HTERT RPE-1 (cell line): ENCODE measurements around the gene CAMK2B.

ENCODE experiments used
- in situ Hi-C: fragments of 300-500 bp; cut with MboI; formaldehyde crosslinking; loops from 4 replicates; pipeline ENCODE4 v1.14.3; 2020; ENCODE audit warnings: low sequenced_read_pairs

The CAMK2B gene

DNA sequence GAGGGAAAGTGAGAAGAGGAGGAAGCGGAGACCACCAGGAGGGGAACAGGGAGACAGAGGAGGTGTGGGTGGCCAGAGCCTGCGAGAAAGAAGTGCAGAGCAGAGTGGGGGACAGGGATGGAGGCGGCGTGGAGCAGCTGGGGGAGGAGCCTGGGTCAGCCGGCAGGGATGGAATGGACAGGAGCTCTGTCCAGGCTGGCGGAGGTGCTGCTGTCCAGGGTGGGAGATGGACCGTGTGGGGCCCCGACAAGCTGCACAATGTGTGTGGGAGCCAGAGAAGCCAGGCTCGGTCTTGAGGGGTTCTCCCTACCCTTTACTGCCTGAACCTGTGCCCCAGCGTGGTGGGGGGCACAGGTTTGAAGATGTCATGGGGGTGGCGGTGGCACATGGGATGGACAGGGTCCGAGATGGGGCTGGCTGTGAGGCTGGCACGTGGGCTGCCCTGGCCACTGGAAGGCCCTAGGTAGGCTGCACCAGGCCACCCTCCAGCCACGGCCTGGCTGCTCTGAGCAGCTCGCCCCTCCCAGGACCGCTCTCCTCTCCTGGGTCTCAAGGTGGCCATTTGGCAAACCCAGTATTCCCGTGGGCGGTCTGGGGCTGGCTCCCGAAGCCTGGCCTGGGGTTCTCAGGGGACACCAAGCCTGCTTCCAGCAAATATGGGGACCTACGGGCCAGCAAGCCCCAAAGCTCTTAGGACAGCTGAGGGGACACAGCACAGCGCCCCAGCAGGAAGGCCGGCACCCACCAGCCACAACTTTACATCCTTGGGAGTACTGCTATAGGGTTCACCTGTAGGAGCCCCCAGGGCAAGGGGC lies 92.3 kb downstream of the CAMK2B start:
- in situ Hi-C loops = no loop called here

DNA sequence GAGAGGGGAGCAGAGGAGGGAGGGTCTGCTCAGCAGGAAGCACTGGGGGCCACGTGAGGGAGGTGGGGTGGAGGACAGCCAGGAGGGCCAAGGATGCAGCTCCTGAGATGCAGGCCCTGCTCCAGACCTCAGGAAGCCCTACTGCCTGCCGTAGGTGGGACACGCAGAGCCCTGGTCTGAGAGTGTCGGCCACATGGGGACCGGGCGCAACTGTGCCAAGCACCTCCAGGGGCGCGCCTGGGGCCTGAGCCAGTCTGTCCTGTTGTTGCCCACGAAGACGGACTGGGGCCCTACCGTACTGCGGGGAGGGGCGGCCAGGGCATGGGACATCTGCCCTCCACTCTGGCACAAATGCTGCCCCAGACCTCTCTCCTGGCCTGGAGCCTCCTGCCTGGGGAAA lies 93.0 kb downstream of the CAMK2B start:
- in situ Hi-C loops = no loop called here

DNA sequence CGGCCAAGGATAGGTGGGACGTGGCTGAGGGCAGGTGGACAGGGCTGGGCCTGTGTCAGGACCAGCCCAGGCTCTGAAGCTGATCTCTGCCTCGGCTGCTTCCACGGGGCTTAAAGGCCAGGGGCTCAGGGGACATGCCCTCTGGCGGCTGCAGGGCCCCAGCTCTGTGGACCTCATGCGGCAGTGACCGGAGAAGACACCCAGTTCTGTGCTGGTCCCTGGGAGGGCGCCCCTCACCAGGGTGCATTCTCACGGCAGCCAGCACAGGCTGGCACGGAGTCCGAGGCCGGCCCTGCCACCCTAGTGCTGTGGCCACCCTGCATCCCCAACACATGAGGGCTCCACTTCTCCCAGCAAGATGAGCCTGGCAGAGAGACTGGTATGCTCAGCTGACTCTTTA lies 94.3 kb downstream of the CAMK2B start:
- in situ Hi-C loops = no loop called here

DNA sequence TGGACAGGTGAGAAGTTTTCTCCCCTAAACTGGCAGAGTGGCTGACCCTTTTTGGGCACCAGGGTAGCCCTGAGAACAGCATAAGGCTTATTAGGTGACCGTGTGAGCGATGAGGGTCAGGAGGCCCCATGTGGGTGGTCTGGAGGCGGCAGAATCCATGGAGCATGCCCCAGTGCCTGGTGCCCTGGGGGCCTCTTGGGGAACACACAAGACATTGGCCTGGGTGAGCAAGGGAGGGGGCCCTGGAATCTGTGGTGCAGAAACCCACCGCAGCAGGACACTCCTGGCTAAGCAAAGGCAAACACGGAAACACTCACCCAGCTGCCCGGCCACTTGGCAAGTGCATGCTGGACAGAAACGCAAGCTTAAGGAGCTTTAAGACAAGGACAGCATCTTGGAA lies 95.1 kb downstream of the CAMK2B start:
- in situ Hi-C loops = no loop called here

DNA sequence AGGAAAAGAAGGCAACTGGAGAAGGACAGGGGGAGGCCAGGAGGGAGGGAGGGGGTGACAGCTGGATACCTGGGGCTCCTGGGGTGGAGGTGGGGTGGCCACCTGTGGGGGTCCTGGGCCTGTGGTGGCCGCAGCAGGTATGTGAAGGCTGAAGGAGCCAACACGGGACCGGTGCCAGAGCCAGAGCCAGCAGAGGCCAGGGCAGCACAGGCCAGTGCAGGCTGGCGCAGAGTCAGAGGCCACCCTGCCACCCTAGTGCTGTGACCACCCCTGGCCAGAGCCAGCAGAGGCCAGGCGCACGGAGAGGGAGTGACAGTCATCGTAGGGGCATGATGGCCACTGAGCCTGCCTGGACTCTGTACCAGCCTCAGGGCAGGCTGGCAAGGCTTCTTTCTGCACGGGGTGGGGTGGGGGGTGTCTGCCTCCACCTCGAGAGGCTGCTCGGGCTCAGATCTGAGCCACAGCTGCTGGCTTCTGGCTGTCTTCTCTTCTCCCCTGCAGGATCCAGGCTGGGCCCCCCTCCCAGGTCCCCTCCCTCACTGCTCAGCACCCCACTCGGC lies 95.8 kb downstream of the CAMK2B start:
- in situ Hi-C loops = no loop called here

DNA sequence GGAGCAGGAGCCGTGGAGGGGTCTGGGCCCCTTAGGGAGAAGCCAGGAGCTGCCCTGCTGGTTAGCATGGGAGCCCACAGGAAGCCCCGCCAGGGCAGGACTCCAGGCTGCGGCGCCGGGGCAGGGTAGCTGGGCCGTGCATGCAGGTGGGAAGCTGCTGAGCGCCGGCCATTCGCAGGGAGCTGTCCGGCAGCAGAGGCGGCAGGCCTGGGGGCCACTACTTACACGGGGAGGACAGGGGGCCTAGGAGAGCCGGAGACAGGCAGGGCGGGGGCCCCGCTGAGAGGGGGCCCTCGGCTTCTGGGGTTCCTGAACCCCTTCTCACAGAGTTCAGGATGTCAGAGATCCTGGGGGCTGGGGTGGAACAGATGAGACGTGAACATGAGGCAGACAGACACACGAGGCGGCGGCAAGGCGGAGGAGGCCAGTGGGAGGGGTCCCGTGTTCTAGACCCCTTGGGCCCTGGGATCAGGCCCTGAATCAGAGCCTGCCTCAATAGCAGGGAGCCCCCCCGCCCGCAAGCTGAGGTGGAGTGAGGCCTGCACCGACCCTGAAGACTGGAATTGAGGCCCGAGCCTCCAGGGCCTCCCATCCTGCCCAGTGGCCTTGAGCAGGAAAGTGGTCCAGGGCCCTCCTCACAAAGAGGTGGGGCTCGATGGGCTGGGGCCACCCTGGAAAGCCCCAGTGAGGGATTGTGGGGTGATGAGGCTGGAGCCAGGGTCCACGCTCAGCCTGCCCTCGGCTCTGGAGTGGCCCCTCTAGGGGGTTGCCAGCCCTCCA lies 96.6 kb downstream of the CAMK2B start:
- in situ Hi-C loops = no loop called here

DNA sequence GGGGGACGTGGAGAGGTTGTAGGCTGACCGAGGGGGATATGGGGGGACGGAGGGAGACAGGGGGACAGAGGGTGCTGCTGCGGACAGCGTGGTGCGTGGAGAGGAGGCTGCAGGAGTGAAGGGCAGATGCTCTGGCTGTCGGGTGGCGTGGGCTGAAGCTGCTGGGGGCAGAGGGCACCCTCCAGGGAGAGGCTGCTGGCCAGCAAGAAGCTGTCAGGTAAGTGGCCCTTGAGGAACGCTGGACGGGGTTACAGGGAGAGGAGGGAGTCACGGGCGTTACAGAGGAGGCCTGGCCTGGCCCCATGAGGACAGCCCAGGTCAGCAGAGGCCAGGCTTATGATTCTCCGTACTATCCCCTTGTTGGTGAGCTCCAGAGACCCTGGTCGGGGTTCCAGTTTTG lies 97.5 kb downstream of the CAMK2B start:
- in situ Hi-C loops = no loop called here

DNA sequence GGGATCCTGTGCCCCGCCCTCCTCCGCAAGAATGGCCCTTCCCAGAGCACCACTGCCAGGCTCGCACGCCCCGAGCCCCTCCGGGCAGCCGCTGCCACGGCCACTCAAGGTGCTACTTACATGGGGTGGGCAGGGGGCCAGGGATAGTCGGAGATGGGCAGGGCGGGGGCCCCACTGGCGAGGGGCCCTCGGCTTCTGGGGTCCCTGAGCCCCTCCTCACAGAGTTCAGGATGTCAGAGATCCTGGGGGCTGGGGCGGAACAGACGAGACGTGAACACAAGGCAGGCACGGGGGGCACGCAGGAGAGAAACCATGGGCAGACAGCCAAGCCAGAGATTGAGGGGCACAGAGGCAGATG lies 99.0 kb downstream of the CAMK2B start:
- in situ Hi-C loops = no loop called here

DNA sequence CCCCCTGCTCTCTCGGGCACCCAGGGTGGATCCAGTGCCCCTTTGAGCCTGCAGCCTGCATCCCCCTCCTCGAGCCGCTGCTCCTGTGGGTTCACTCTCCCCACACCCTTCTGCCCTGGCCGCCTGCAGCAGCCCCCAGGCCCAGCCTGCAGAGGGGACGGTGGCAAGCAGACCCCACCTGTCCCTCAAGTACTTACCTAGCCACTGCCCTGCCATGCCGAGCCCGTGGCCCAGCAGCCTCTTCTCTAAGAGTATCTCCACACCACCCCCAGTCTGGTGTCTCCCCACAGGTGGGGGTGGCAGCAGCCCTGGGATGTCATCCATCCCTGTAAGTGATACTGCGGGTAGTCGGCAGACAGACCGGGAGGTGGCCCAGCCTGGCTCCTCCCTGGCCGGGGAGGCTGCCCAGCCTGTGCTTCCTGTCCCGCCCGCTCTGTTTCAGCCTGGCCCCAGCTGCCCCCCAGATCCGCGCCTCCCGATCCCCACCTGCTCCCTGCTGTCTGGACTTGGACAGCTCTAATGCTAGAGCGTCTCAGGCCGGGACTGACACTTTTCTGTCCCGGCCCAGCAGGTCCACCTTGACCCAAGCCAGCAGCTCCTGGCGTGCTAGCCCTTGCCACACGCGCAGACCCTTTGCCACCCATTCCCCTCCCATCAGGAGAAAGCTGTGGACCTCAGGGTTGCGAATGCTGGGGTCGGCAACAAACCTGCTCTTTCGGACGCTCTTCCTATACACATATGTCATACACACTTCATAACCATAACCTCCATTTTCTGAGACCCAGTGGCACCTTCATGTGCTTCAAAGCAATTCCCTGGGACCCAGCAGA lies 99.6 kb downstream of the CAMK2B start:
- in situ Hi-C loops = no loop called here

DNA sequence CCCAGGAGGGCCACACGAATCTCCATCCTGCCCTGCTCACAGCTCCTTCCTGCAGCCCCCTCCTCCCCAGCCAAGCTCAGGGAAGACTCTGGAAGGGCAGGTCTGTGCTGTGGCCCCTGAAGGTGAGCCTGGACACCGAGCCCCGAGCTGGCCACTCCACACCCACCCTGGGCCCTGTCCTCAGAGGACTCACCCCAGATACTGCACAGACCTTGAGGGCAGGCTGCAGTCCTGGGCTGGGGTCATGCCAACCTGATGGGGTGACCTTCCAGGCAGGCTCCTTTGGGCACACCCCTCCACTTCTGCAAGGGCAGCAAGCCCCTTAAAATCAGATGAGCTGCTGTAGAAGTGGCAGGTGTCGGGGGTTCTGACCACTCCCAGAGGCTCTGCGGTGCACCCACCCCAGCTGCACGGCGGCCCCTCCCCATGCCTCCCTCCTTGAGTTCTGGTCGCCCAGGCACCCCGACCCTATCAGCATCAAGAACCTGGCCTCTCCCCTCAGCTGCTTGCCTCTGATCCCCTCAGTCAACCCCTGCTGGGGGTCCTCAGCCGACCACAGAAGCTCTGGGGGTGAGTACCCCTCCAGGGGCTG lies 100.3 kb downstream of the CAMK2B start:
- in situ Hi-C loops = no loop called here

DNA sequence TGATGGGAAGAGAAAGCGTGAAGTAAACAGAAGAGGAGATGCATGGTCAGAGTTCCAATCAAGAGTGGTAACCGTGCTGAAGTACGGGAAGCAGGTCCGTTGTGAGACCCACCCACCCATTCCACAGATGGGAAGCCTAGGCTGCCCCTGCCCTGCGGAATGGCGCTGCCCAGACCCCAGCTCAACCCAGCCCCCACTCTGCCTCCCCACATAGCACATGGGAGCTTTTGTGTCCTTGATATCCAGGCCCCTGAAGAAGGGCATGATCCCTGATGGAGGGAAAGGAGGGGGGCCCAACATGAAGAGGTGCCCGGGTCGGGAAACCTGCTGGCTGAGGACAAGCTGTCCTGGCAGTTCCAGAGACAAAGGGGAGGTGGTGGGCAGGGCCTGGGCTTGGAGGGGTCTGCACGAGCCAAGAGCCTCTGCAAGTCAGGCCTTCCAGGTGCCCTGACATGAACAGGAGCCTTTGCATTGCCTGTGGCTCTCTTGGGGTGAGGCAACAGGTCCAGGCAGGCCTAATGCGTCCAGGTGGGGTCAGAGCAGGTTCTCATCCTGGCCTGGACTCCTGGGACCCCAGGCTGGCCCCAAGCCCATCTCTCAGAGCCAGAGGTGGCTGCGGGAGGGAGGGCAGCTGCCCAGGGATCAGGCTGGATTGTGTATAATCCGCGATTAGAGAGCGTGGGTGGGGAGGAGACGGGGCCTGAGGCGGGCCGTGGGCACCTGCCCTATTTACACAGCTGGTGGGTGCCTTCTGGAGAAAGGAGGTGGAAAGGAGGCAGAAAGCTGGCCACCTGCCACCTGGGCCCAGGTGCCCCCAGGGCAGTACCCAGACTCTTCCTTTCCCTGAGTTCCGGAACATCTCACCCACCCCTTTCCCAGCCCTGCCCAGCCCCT lies 101.1 kb downstream of the CAMK2B start:
- in situ Hi-C loops = no loop called here

DNA sequence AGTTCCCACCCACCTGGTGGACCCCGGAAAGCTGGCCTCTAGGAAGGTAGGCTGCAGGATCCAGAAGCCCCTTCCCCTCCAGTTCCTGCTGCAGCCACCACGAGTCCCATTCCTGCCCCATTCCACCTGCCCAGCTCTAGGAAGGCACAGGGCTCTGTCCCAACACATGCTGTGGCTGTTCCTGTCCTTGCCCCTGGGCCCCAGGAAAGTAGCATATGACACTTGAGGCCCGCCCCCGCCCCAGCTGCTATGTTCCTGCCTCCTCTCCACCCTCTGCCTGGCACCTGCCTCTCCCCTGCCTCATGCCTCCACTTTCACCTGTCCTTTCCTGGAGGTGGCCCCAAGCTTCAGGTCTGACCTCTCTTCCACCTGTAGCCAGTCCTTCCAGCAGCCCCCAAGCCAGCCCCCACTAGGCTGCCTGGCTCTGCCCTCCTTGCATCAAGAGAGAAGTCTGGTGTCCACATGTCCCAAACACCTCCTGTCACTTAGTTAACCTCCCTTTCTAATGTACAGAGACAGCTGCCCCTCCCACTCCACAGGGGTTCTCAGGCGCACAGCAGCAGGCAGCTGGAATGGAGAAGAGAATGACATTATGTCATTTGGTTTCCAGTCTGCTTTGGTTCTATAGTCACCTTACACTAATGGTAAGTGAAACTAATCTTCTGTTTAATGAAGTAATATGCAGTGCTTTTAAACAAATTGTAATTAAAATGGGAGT lies 101.9 kb downstream of the CAMK2B start:
- in situ Hi-C loops = no loop called here

DNA sequence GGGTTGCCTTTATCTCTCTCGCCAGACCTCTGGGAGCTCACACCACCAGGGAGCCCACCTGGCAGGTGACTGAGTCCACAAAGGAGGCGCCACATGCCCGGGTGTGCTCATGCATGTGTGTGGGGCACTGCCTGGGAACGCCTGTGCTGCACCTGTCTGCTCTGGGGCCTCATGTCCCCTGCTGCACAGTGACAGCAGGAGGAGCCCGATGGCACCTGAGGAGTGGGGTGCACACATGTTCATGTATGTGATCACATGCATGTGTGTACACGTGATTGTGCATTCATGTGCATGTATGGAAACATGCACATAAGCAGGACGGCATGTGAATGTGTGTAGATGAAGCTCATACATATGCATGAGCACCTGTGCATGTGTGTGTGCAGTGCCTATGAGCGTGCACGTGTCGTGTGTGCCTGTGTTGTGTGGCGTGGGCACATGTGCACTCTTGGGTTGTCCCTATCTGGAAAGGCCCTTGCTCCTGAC lies 102.6 kb downstream of the CAMK2B start:
- in situ Hi-C loops = no loop called here

DNA sequence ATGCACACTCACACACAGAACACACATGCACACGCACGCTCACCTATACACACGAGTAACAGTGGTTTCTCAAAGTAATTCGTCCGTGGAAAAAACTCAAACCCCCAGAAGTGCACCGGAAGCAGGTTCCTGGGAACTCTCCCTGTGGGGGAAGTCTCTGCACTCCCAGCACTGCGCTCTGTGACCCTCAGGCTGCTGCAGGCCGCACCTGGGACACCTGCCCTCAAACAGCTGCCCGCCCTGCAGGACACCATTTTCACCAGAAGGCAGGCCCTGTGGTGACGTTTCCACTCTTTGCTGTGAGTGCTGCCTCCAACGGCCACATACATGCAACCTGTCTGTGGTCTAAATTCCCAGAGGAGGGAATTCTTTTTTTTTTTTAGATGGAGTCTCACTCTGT lies 103.3 kb downstream of the CAMK2B start:
- in situ Hi-C loops = no loop called here

DNA sequence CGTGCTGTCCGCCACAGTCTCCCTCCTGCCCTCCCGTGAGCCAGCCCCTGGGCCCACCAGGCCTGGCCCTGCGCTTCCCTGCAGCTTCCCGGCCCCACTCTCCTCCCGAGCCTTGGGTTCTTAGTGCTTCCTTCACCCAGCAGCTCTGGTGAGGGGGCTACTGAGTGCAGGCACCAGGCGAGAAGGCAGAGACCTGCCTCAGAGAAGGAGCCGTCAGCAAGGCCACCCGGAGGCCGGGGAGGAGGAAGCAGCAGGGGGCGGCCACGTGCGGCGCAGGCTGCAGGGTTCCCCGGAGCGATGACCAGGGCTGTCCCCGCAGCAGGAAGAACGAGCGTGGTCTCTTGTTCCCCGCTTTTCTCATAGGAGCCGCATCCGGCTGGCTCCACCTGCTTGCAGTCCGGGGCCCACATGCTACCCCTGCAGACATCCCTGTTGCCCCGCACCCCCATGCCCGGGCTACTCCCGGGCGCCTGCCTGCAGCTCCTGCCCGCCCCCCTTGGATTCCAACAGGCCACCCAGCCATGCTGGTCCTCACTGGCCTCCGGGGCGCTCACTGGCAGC lies 104.1 kb downstream of the CAMK2B start:
- in situ Hi-C loops = no loop called here

DNA sequence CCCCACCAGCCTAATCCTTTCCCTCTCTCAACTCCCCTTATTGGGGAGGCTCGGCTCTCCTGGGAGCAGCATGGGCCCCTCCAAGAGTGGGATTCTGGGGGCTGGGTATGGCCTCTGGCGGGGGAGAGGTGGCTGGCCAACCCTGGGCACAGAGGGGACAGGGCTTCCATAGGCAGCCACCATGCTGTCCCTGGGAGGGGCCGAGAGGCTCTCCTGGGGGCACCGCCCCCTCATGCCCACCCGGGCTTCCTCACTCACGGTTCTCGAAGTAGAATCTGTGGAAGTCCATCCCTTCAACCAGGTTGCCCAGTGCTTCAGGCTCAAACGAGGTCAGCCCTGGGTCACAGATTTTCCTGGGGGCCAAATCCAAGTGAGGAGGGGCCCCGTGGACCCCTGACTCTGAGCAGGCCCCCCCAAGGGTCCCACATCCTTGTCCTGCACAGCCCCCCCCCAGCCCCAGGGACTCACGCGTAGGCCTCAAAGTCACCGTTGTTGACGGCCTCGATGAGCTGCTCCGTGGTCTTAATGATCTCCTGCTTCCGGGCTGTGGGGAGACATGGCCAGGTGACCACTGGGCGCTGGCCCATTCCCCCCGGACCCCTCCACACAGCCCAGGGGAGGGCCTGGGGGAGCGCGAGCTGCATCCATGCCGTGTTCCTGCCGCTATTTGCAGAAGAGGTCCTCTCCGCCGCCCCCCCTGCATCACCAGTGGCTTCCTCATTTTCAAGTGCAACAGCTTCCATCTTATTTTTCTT lies 104.9 kb downstream of the CAMK2B start:
- in situ Hi-C loops = no loop called here

DNA sequence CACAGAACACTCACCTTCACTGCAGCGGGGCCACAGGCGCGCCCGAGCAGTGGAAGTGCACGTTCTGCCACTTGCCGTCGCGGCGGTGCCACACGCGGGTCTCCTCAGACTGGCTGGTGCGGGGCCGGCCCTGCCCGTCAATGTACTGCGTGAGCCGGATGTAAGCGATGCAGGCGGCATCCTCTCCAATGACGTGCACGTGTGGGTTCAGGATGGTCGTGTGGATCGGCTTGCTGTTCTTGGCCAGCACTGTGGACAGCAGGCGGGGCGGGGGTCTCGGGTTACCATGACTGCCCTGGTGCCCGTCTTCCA lies 105.4 kb downstream of the CAMK2B start:
- in situ Hi-C loops = no loop called here

DNA sequence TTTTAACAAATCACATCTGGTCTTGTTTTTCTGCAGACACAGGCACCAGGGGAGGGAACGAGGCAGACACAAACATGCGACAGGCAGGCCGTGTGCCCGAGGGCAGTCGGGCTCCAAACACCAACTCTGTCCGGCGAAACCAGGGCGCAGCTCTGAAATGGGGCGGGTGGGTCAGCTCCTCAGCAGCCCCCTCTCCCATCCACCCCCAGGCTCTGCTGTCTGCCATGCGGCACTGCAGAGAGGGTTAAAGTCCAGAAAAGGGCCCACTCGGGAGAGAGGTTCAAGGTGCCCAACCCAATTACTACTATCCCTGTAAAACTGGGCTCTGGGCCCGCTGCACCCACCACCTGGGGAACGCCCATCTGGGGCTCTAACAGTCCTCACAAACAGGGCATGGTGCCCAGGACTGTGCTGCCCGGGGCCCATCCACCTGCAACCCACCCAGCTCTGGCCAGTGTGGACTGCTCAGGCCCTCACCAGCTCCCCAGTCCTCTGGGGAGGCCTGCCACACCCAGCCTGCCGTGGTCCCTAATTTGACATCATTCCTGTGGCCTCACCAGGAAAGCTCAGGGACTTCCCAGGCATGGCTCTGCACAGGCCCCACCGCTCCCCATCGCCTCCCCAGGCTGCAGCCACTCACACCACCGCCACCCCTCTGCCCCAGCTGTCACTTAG lies 105.9 kb downstream of the CAMK2B start:
- in situ Hi-C loops = no loop called here
